Activated naive CD4-positive, alpha-beta T cell treated with anti-CD3 and anti-CD28 coated beads, Interleukin-2, amount 50 U/mL, for 24 hours (primary cell): ENCODE results near the gene NFATC1.

Experiments used
- H3K27ac Mint-ChIP-seq: one replicate; pipeline ENCODE4 v1.8.0; 2021; ENCODE audit warnings: mild to moderate bottlenecking, mixed read lengths
- H3K27me3 Mint-ChIP-seq: one replicate; pipeline ENCODE4 v1.8.0; 2021; ENCODE audit warnings: mixed read lengths
- H3K36me3 Mint-ChIP-seq: one replicate; pipeline ENCODE4 v1.8.0; 2021; ENCODE audit warnings: mixed read lengths
- H3K4me1 Mint-ChIP-seq: one replicate; pipeline ENCODE4 v1.8.0; 2021; ENCODE audit warnings: mixed read lengths
- H3K4me3 Mint-ChIP-seq: one replicate; pipeline ENCODE4 v1.8.0; 2021; ENCODE audit warnings: mild to moderate bottlenecking, mixed read lengths
- H3K9me3 Mint-ChIP-seq: one replicate; pipeline ENCODE4 v1.8.0; 2021; ENCODE audit warnings: mixed read lengths

The NFATC1 gene

GRCh38 chr18:79429785-79430281 is 34.1 kb downstream of the NFATC1 start:
- Mint-ChIP-seq H3K36me3 (peaks cover 4% of the 10 kb centered on the region), H3K27me3 (no peaks in the 10 kb centered on the region), H3K4me1 (peaks cover 42% of the 10 kb centered on the region), H3K27ac (no peak overlapping the region), H3K4me3 (no peak overlapping the region), H3K9me3 (no peaks in the 10 kb centered on the region)

GRCh38 chr18:79432376-79433120 is 36.8 kb downstream of the NFATC1 start:
- H3K27ac Mint-ChIP-seq = no peak overlapping the region

GRCh38 chr18:79433431-79433830 is 37.7 kb downstream of the NFATC1 start:
- H3K27ac Mint-ChIP-seq = no peak overlapping the region
- H3K27me3 Mint-ChIP-seq = no peaks in the 10 kb centered on the region
- peaks cover 4% of the 10 kb centered on the region for H3K36me3 Mint-ChIP-seq
- H3K4me3 Mint-ChIP-seq = no peak overlapping the region
- H3K9me3 Mint-ChIP-seq = no peaks in the 10 kb centered on the region
- peaks cover 39% of the 10 kb centered on the region for H3K4me1 Mint-ChIP-seq

More at GRCh38 chr18:79432376-79433120, 36.8 kb downstream of the NFATC1 start:
- H3K4me1 Mint-ChIP-seq = peaks cover 35% of the 10 kb centered on the region
- H3K4me3 Mint-ChIP-seq = no peak overlapping the region
- no peaks in the 10 kb centered on the region for H3K27me3 Mint-ChIP-seq
- H3K36me3 Mint-ChIP-seq = peaks cover 1% of the 10 kb centered on the region
- no peaks in the 10 kb centered on the region for H3K9me3 Mint-ChIP-seq

GRCh38 chr18:79434607-79435401 is 39.1 kb downstream of the NFATC1 start:
- Mint-ChIP-seq H3K36me3 (peaks cover 3% of the 10 kb centered on the region), H3K27me3 (no peaks in the 10 kb centered on the region), H3K4me3 (no peak overlapping the region), H3K9me3 (no peaks in the 10 kb centered on the region), H3K4me1 (peaks cover 37% of the 10 kb centered on the region), H3K27ac (peak overlapping the region; percentile 51)

- H3K9me3 Mint-ChIP-seq = no peaks in the 10 kb centered on the region
- no peaks in the 10 kb centered on the region for H3K27me3 Mint-ChIP-seq
- H3K36me3 Mint-ChIP-seq = peaks cover 3% of the 10 kb centered on the region
- no peak overlapping the region for H3K27ac Mint-ChIP-seq
- H3K4me1 Mint-ChIP-seq = peaks cover 29% of the 10 kb centered on the region
- no peak overlapping the region for H3K4me3 Mint-ChIP-seq
Observed at GRCh38 chr18:79436556-79437275, 41.0 kb downstream of the NFATC1 start.

- Mint-ChIP-seq H3K9me3 (no peaks in the 10 kb centered on the region), H3K4me3 (no peak overlapping the region), H3K4me1 (peaks cover 26% of the 10 kb centered on the region), H3K36me3 (peaks cover 3% of the 10 kb centered on the region), H3K27ac (peak overlapping the region; percentile 41), H3K27me3 (no peaks in the 10 kb centered on the region)
Observed at GRCh38 chr18:79438089-79438897, 42.6 kb downstream of the NFATC1 start.

GRCh38 chr18:79438898-79439627 is 43.3 kb downstream of the NFATC1 start:
- H3K4me3 Mint-ChIP-seq = peak overlapping the region; percentile 7
- H3K9me3 Mint-ChIP-seq = no peaks in the 10 kb centered on the region
- H3K27ac Mint-ChIP-seq = peak overlapping the region; percentile 74
- H3K4me1 Mint-ChIP-seq = peaks cover 26% of the 10 kb centered on the region
- H3K27me3 Mint-ChIP-seq = no peaks in the 10 kb centered on the region
- peaks cover 3% of the 10 kb centered on the region for H3K36me3 Mint-ChIP-seq

- peaks cover 3% of the 10 kb centered on the region for H3K36me3 Mint-ChIP-seq
- H3K9me3 Mint-ChIP-seq = no peaks in the 10 kb centered on the region
- H3K4me3 Mint-ChIP-seq = no peak overlapping the region
- H3K27me3 Mint-ChIP-seq = no peaks in the 10 kb centered on the region
- peaks cover 26% of the 10 kb centered on the region for H3K4me1 Mint-ChIP-seq
- no peak overlapping the region for H3K27ac Mint-ChIP-seq
Observed at GRCh38 chr18:79439628-79440023, 43.9 kb downstream of the NFATC1 start.

- Mint-ChIP-seq H3K36me3 (peaks cover 3% of the 10 kb centered on the region), H3K4me3 (no peak overlapping the region), H3K9me3 (no peaks in the 10 kb centered on the region), H3K27ac (no peak overlapping the region), H3K27me3 (no peaks in the 10 kb centered on the region), H3K4me1 (peaks cover 27% of the 10 kb centered on the region)
Observed at GRCh38 chr18:79440316-79441110, 44.8 kb downstream of the NFATC1 start.

- Mint-ChIP-seq H3K36me3 (peaks cover 3% of the 10 kb centered on the region), H3K4me3 (no peak overlapping the region), H3K27me3 (no peaks in the 10 kb centered on the region), H3K9me3 (no peaks in the 10 kb centered on the region), H3K4me1 (peaks cover 27% of the 10 kb centered on the region), H3K27ac (no peak overlapping the region)
Observed at GRCh38 chr18:79441420-79441819, 45.7 kb downstream of the NFATC1 start.

GRCh38 chr18:79442508-79443221 is 46.9 kb downstream of the NFATC1 start:
- Mint-ChIP-seq H3K36me3 (peaks cover 3% of the 10 kb centered on the region), H3K27ac (peak overlapping the region; percentile 30), H3K9me3 (no peaks in the 10 kb centered on the region), H3K4me3 (no peak overlapping the region), H3K27me3 (no peaks in the 10 kb centered on the region), H3K4me1 (peaks cover 32% of the 10 kb centered on the region)

- peaks cover 12% of the 10 kb centered on the region for H3K4me1 Mint-ChIP-seq
- H3K27me3 Mint-ChIP-seq = no peaks in the 10 kb centered on the region
- no peak overlapping the region for H3K4me3 Mint-ChIP-seq
- H3K36me3 Mint-ChIP-seq = no peaks in the 10 kb centered on the region
- no peaks in the 10 kb centered on the region for H3K9me3 Mint-ChIP-seq
- H3K27ac Mint-ChIP-seq = peak overlapping the region; percentile 41
Observed at GRCh38 chr18:79445221-79445620, 49.5 kb downstream of the NFATC1 start.
